GM10266 (cell line): ENCODE data around the gene ZNF436.

Experiments used
- DNase-seq: peaks from one replicate; pipeline ENCODE4 v3.0.0; 2012; ENCODE audit errors: extremely low spot score
- CTCF ChIP-seq: IDR thresholded peaks from 2 replicates; pipeline ENCODE4 v1.5.1; 2012; ENCODE audit warnings: mild to moderate bottlenecking, low read depth; ENCODE audit not compliant: control insufficient read depth, insufficient read depth; ENCODE audit errors: missing control alignments

ZNF436 gene

GRCh38 chr1:23344987-23345472 is 24.6 kb downstream of the ZNF436 start:
- DNase-seq, result no peak
- TF ChIP-seq CTCF, result no peak

- peak; percentile 99 for DNase-seq
- no peak for TF ChIP-seq CTCF
Measured at GRCh38 chr1:23344111-23344986, 25.3 kb downstream of the ZNF436 start, which contains the start of gene HNRNPR. TSS of gene HNRNPR (minus strand) at chr1:23344284. CDS start at chr1:23341008, 3,276 bp downstream.

- no peak for TF ChIP-seq CTCF
- peak; percentile 35 for DNase-seq
Measured at GRCh38 chr1:23343221-23344110, 26.2 kb downstream of the ZNF436 start.

GRCh38 chr1:23341931-23342692 is 27.5 kb downstream of the ZNF436 start:
- DNase-seq, result no peak

GRCh38 chr1:23339632-23340031 is 30.0 kb downstream of the ZNF436 start:
- TF ChIP-seq CTCF, result no peak
- DNase-seq, result no peak

More at GRCh38 chr1:23341931-23342692, 27.5 kb downstream of the ZNF436 start:
- TF ChIP-seq CTCF, result no peak

- no peak for DNase-seq
- no peak for TF ChIP-seq CTCF
Measured at GRCh38 chr1:23337869-23338268, 31.8 kb downstream of the ZNF436 start.
